ENCODE measurements around the gene LINGO4.

The LINGO4 gene

DNA sequence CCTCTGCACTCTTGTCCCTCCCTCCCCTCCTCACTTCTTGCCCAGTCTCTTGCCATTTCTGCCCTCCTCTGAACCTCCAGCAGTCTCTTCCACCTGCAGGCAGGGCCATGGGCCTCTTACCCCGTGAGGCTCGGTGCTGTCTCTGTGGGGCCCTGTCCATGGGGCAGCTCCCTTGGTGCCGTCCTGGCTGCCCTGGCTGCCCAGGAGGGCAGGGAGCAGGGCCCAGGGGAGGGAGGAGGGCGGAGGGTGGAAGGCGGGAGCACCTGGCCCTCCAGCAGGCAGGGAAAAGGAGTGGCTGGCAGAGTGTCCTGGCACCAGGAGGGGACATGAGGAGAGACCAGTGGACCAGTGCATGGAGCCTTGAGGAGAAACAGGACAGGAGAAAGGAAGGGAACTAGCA lies 26.4 kb upstream of the LINGO4 start, which contains the start of gene RORC:
Gene RORC (minus strand): TSS at position 198 of the 400 bp plus-strand sequence. CDS start 38 bp downstream, at position 160.
- H3F3A ChIP-seq (ENCODE audit: control insufficient read depth, insufficient read depth): no peaks in the 10 kb centered on the region
- no peaks in the 10 kb centered on the region for H3K9me3 ChIP-seq (ENCODE audit: control insufficient read depth, insufficient read depth, low read length)
- no peak within 1 kb of the TSS for H3K4me2 ChIP-seq (ENCODE audit: low read length)
- TF ChIP-seq CTCF (IDR thresholded peaks at IDR 0.05; ENCODE audit: low read depth, low read length, poor library complexity, severe bottlenecking) (no peak), EZH2phosphoT487 (IDR thresholded peaks at IDR 0.05; ENCODE audit: borderline replicate concordance, low read length) (no peak)
- no peaks in the 10 kb centered on the region for H4K20me1 ChIP-seq (ENCODE audit: control insufficient read depth, insufficient read depth, low read depth, low read length)
- no peaks in the 10 kb centered on the region for H3K79me2 ChIP-seq (ENCODE audit: control insufficient read depth, low read length)
- no peaks in the 10 kb centered on the region for H3K36me3 ChIP-seq (ENCODE audit: control insufficient read depth, low read length)
- H3K27ac ChIP-seq (ENCODE audit: low read depth, low read length): no peak within 1 kb of the TSS
- H3K27me3 ChIP-seq (ENCODE audit: control insufficient read depth, low read length): peaks cover 10% of the 10 kb centered on the region; the same call in 1 of the 2 replicates
- peaks cover 4% of the 10 kb centered on the region; the same call in 1 of the 2 replicates for H3K4me1 ChIP-seq (ENCODE audit: control insufficient read depth, low read length)
- no peaks in the 10 kb centered on the region for H3K9me2 ChIP-seq (replicated peaks; ENCODE audit: control insufficient read depth, low read length)
- H3K4me3 ChIP-seq (ENCODE audit: low read length): no peak within 1 kb of the TSS

DNA sequence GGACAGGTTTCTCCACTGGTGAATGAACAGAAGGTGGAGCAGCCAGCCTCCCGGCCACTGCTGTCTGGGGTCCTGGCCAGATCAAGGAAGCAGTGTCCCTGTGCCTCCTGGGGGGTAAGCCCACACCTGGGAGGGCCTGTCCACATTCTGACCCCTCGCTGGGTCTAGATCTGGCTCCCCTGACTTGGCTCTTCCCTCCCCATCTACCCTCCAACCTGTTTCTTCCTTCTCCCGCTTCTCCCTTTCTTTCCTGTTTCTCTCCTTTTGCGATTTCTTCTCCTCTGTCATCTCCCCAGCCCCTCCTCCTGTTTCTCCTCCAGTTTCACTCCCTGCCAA lies 26.0 kb upstream of the LINGO4 start:
- H3F3A ChIP-seq (ENCODE audit: control insufficient read depth, insufficient read depth): no peaks in the 10 kb centered on the region
- no peaks in the 10 kb centered on the region for H3K79me2 ChIP-seq (ENCODE audit: control insufficient read depth, low read length)
- H3K4me3 ChIP-seq (ENCODE audit: low read length): no peak overlapping the region
- H4K20me1 ChIP-seq (ENCODE audit: control insufficient read depth, insufficient read depth, low read depth, low read length): no peaks in the 10 kb centered on the region
- TF ChIP-seq CTCF (IDR thresholded peaks at IDR 0.05; ENCODE audit: low read depth, low read length, poor library complexity, severe bottlenecking) (no peak), EZH2phosphoT487 (IDR thresholded peaks at IDR 0.05; ENCODE audit: borderline replicate concordance, low read length) (no peak)
- H3K27me3 ChIP-seq (ENCODE audit: control insufficient read depth, low read length): peaks cover 10% of the 10 kb centered on the region; the same call in 1 of the 2 replicates
- peaks cover 4% of the 10 kb centered on the region; the same call in 1 of the 2 replicates for H3K4me1 ChIP-seq (ENCODE audit: control insufficient read depth, low read length)
- H3K9me2 ChIP-seq (replicated peaks; ENCODE audit: control insufficient read depth, low read length): no peaks in the 10 kb centered on the region
- H3K36me3 ChIP-seq (ENCODE audit: control insufficient read depth, low read length): no peaks in the 10 kb centered on the region
- no peaks in the 10 kb centered on the region for H3K9me3 ChIP-seq (ENCODE audit: control insufficient read depth, insufficient read depth, low read length)
- H3K4me2 ChIP-seq (ENCODE audit: low read length): no peak overlapping the region
- no peak overlapping the region for H3K27ac ChIP-seq (ENCODE audit: low read depth, low read length)

DNA sequence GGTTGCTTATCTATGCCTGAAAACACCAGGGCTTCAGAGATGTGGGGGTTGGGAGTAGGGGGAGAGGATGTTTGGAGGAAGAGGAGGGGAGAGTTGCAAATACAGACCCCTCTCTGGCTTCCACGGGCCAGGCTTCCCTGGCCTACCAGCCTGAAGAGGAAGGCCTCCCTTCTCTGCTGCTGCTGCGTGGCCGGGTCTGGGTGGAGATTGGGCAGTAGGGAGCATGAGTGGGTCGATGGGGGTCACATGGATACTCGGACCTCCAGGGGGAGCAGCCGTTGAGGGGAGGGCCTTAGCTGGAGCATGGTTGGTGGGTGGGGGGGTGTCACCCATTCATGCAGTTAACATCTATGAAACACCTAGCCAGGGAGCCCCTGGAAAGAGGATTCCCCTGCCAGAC lies 24.8 kb upstream of the LINGO4 start:
- Histone ChIP-seq H3K79me2 (ENCODE audit: control insufficient read depth, low read length) (no peaks in the 10 kb centered on the region), H3K4me3 (ENCODE audit: low read length) (no peak overlapping the region), H3K27me3 (ENCODE audit: control insufficient read depth, low read length) (peaks cover 10% of the 10 kb centered on the region; the same call in 1 of the 2 replicates), H3K36me3 (ENCODE audit: control insufficient read depth, low read length) (no peaks in the 10 kb centered on the region), H4K20me1 (ENCODE audit: control insufficient read depth, insufficient read depth, low read depth, low read length) (no peaks in the 10 kb centered on the region), H3K9me2 (replicated peaks; ENCODE audit: control insufficient read depth, low read length) (no peaks in the 10 kb centered on the region), H3K4me1 (ENCODE audit: control insufficient read depth, low read length) (peaks cover 4% of the 10 kb centered on the region; the same call in 1 of the 2 replicates), H3K9me3 (ENCODE audit: control insufficient read depth, insufficient read depth, low read length) (no peaks in the 10 kb centered on the region), H3F3A (ENCODE audit: control insufficient read depth, insufficient read depth) (no peaks in the 10 kb centered on the region), H3K27ac (ENCODE audit: low read depth, low read length) (no peak overlapping the region), H3K4me2 (ENCODE audit: low read length) (no peak overlapping the region)
- TF ChIP-seq CTCF (IDR thresholded peaks at IDR 0.05; ENCODE audit: low read depth, low read length, poor library complexity, severe bottlenecking) (no peak), EZH2phosphoT487 (IDR thresholded peaks at IDR 0.05; ENCODE audit: borderline replicate concordance, low read length) (no peak)
